ENCODE results near the gene IFNGR2.

DNA sequence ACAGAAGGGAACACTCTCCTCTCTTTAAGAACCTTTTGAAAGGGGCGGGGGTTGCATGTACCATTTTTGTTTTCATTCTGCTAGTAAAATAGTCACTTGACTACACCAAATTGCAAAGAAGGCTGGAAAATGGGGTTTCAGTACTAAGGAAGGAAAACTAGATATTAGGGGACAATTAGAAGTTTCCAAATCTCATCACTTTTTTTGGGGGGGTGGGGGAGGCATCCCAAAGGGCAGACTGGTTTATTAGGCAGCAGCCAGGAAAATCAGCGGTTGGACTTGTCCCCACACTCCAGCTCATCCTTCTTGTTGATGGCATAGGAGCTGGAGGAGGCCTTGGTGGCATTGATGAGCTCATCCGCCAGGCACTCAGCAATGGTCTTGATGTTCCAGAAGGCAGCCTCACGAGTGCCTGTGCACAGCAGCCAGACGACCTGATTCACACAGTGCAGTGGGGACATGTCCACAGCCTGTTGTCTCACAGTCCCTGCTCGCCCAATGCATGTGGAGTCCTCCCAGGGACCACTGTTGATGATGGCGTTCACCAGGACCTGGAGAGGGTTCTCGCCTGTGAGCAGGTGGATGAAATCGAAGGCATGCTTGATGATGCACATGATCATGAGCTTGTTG, 78.2 kb downstream of the IFNGR2 start:
- no peak for TF ChIP-seq POLR2A (IDR thresholded peaks at IDR 0.05)
- TF ChIP-seq, protein P1, sequence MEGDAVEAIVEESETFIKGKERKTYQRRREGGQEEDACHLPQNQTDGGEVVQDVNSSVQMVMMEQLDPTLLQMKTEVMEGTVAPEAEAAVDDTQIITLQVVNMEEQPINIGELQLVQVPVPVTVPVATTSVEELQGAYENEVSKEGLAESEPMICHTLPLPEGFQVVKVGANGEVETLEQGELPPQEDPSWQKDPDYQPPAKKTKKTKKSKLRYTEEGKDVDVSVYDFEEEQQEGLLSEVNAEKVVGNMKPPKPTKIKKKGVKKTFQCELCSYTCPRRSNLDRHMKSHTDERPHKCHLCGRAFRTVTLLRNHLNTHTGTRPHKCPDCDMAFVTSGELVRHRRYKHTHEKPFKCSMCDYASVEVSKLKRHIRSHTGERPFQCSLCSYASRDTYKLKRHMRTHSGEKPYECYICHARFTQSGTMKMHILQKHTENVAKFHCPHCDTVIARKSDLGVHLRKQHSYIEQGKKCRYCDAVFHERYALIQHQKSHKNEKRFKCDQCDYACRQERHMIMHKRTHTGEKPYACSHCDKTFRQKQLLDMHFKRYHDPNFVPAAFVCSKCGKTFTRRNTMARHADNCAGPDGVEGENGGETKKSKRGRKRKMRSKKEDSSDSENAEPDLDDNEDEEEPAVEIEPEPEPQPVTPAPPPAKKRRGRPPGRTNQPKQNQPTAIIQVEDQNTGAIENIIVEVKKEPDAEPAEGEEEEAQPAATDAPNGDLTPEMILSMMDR (IDR thresholded peaks at IDR 0.05): no peak
- no peak for TF ChIP-seq POLR2AphosphoS5 (IDR thresholded peaks at IDR 0.05)
